AG20443 (cell line): Measurements from ENCODE around the gene THBS2.
"Not testable (repeated sequence)": the region's sequence is repeated elsewhere in the genome, so short reads cannot be mapped to it uniquely, and the experiment has no call there.

Source experiments
- DNase-seq: peaks from one replicate; pipeline ENCODE4 v3.0.0; 2012; ENCODE audit warnings: low spot score, mixed read lengths

Gene THBS2

DNA sequence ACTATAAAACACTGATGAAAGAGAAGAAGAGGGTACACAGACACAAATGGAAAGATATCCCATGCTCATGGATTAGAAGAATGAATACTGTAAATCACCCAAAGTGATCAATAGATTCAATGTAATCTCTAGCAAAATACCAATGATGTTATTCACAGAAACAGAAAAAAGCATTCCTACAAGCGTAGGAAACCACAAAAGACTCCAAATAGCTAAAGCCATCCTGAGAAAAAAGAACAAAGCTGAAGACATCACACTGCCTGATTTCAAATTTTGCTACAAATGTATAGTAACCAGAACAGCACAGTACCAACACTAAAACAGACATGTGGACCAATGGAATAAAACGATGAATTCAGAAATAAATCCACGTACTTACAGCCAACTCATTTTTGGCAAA is 43.0 kb downstream of the THBS2 start:
- no peak for DNase-seq

DNA sequence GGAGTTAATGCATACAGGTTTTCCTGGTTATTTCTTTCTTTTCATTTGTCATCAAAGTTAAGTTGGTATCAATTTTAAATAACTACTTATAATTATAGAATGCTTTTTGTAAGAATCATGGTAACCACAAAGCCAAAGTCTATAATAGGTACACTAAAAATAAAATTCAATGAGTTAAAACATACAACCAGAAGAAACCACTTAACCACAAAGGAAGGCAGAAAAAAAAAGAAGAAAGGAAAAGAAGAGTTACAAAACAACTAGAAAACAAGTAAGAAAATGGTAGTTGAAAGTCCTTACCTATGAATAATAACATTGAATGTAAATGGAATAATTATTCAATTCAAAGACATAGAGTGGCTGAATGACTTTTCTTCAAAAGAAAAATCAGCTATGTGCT is 45.6 kb downstream of the THBS2 start:
- no peak for DNase-seq

GRCh38 chr6:169207482-169207881 is 46.2 kb downstream of the THBS2 start:
- DNase-seq: no peak

DNA sequence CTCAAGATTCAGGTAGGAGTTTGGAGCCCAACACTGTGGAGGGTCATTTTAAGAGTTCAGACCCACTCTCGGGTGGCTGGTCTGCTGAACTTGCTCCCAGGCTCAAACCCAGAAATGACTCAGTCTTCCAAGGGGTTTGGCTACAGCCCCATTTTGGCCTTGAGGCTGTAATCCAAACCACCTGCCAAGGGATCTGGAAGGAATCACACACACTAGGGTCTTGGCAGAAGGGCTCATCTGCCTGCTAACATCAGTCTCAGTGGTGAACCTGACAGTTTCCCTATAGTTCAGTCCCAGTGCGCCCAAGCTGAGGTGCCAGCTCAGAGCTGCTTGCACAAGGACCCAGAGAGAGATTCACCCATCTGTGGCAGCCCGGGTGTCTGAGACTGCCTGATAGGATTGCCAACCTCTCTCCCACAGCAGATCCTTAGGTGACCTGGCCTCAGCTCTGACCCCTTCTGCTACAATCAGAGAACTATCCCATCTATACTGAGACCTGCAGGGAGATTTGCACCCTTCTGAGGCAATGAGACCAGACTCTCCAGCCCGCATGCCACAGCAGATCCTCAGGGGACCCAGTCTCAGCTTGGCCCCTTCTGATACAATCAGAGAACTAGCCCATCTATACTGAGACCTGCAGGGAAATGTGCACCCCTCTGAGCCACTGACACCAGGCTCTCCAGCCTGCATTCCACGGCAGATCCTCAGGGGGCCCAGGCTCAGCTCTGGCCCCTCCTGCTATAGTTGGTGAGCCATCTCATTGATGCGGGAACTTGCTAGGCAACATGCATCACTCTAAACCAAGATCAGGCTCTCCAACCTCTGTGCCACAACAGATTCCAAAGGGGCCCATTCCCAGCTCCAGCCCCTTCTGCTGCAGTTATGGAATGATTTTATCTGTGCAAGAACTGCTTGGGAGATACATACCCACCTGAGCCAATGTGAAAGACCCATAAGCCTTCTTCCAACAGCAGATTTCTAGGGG is 48.2 kb downstream of the THBS2 start:
- DNase-seq: peak; percentile 80

- DNase-seq: no peak
Observed at GRCh38 chr6:169204167-169204566, 49.5 kb downstream of the THBS2 start.

DNA sequence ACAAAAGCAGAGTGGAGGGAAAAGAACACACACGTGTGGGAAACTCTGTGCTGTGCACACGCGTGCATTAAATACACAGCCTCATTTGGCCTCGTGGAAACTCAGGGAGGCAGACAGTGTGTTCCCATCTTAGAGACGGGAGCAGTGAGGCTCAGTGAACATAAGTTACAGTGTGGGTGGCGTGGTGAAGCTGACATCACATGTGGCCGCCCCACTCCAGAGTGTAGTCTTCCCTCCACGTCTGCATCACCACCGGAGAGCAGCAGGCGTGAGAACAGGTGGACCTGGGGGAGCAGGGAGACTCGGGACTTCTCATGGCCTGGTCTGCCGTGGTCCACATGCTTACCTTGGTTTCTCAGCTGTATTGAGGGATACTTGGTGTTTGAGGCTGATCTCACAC is 51.7 kb downstream of the THBS2 start:
- DNase-seq: no peak

GRCh38 chr6:169200893-169201514 is 52.6 kb downstream of the THBS2 start:
- no peak for DNase-seq

- no peak for DNase-seq
Observed at GRCh38 chr6:169199625-169200335, 53.9 kb downstream of the THBS2 start.

GRCh38 chr6:169198885-169199284 is 54.8 kb downstream of the THBS2 start:
- DNase-seq: no peak

- DNase-seq: not testable (repeated sequence)
Observed at GRCh38 chr6:169197929-169198328, 55.7 kb downstream of the THBS2 start.

DNA sequence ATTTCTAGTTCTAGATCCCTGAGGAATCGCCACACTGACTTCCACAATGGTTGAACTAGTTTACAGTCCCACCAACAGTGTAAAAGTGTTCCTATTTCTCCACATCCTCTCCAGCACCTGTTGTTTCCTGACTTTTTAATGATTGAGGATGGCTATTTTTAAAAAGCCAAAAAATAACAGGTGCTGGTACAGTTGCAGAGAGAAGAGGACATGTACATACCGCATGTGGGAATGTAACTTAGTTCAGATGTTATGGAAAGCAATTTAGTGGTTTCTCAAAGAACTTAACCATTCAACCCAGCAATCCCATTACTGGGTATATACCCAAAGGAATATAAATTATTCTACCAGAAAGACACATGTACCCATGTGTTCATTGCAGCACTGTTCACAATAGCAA is 57.4 kb downstream of the THBS2 start:
- DNase-seq: not testable (repeated sequence)

DNA sequence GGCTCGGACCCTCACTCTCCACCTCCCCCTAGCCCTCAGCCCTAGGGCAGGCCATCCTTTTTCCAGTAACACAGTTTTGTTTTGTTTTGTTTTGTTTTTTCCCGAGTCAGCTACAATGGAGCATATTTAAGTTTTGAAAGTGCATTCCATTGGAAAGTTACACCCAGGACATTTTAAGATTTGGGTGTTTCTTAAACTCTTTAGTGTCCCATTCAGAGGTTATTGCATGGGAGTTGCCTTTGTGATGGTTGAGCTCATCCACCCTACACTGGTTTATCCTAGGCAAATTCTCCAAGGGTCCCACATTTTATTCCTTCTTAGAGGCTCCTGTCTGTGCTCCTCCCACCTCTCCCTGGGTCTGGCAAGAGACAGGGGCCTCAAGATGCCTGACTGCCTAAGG is 58.9 kb downstream of the THBS2 start:
- DNase-seq: no peak

DNA sequence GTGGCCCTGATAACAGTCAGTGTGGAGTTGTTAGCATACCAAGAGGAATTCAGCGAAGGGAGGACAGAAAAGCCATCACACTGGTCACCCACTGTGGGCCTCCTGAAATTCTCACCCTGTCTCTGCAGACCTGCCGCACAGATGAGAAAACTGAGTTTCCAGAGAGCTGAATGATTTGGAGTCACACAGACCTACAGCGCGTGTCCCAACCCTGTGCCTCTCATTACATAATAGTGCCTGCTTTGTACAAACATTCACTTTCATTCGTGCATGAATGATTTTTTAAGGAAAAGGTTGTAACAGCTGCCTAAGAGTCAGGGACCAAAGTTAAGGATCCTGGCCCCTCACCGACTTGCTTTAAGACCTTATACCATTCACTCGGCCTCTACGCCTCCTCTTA is 62.7 kb downstream of the THBS2 start:
- DNase-seq: peak; percentile 14

- DNase-seq: peak; percentile 96
Observed at GRCh38 chr6:169190144-169190584, 63.5 kb downstream of the THBS2 start.

DNA sequence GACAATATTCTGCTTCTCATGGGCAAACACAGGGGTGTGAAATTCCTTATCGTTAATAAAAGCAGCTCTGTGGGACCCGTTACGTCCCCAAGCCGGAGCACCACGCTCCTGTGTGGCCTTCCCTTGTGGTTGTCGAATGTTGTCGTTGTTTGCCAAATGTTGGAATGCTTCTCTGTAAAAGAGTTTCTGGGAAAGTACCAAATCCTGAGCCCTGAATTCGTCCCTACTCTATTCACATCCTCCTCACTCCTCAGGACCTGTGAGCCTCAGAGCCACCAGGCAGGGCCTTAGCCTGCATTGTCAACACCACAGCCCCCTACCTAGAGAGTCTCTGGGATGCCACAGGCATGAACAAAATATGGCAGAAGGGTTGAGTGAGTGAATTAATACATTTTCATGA is 64.0 kb downstream of the THBS2 start:
- peak; percentile 44 for DNase-seq

GRCh38 chr6:169189182-169189581 is 64.5 kb downstream of the THBS2 start:
- DNase-seq: peak; percentile 8

DNA sequence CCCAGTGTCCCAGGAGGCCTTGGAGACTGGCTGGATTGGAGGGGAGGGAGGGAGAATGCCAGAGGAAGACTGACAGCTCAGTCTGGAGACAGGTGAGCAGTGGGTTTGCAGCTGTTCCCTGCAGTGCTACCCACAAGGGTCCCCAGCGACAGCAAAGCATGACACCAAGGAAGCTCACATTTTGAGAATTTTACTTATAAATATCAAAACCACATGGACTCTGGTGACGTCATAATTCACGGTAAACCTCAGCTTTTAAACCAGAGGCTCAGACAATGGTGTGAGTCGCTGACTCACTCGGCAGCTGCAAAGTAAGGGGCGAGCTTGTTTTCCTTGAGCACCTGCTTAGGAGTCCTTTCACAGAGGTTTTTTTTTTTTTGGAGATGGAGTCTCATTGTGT is 65.2 kb downstream of the THBS2 start:
- peak; percentile 67 for DNase-seq

DNA sequence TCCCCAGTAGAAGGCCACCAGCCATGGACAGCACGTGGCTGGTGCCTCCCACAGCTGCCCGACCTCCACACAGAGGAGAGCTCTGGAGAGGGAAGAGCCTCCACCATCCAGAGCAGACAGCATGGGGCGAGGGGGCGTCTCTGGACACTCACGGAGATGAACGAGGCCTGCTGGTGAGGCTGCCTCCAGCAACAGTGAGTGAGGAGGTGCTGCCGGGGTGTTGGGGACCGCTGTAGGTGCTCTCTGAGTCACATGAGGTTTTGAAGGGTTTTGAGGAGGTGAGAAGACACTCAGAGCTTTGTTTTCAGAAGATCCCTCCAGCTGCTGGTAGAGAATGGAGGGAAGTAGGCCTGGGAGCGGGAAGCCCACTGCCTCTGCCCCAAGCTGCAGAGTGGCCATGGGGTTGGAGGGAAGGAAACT is 65.6 kb downstream of the THBS2 start:
- DNase-seq: peak; percentile 5

DNA sequence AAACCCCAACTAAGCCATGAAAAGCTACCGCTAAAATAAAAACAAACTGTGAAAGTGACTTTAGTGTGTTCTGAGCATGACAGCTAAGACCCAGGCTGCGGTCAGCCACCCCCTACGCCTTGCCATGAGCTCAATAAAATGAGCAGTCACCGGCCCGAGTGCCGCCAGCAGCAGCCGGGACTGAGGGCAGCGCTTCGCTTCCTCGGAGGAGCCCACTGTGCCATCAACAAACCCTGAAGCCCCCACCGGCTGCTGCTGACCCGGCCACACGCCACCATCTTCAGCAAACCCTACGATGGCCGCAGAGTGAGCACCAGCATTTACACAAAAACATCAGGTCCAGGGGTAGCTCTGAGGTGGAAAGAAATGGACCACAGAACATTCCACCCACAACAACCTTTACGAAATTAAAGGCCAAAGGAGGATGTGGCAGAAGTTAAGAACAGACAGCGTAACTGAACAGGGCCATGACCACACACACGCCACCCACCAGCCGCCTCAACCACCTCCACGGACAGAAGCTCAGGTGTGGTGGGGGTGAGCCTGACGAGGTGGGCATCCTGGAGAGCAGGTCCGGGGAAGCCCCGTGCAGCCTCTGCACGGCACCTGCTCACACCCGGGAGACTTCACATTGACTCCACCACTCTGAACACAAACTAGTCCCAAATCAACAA is 67.0 kb downstream of the THBS2 start:
- peak; percentile 0 for DNase-seq

GRCh38 chr6:169185692-169186485 is 67.8 kb downstream of the THBS2 start:
- DNase-seq: peak; percentile 1

- peak; percentile 2 for DNase-seq
Observed at GRCh38 chr6:169185011-169185521, 68.6 kb downstream of the THBS2 start.
